Measurements from ENCODE around the gene SAMD14.

SAMD14 gene

DNA sequence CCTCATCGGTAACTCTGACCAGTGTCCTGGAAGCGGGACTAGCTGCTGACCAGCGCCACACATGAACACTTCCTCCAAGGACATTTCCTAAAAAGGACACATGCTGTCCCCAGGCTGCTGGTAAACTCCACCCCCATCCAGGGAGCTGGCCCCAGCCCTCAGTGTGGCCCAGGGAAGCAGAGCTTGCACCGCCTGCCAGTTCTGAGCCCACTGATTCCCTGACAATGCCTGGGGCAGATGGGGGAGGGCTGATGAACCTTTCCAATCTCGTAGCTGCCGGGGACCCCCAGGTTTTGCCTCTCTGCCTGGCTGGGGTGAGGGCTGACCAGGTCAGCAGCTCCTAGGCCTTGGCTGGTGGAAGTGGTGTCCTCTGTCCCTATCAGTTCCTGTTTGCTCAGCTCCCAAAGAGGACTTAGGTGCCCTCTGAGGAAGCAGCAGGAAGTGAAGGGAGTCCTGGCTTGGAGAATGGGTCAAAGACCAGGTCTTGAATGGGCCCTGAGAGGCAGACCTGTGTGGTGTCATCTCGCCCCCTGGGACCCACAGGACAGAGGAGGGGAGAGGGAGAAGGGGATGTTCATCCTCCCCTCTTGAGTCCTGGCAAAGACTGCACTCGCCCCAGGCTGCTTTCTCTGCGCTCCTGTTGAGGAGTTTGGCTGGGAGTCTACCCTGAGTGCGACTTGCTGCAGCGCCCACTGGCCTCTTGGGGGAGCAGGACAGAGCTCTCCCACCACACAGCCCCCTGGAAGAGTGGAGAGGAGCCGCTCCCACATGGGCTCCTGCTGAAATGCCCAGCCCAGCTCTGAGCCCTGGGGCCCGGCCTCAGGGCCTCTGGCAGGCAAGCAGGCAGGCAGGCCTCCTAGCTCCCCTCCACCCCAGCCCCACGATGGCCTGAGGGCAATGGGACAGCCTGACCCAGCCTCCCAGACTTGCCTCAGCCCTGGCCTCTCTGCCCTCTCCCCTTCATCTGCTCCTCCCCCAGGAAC is 18.0 kb downstream of the SAMD14 start:
- DNase-seq: no peak

DNA sequence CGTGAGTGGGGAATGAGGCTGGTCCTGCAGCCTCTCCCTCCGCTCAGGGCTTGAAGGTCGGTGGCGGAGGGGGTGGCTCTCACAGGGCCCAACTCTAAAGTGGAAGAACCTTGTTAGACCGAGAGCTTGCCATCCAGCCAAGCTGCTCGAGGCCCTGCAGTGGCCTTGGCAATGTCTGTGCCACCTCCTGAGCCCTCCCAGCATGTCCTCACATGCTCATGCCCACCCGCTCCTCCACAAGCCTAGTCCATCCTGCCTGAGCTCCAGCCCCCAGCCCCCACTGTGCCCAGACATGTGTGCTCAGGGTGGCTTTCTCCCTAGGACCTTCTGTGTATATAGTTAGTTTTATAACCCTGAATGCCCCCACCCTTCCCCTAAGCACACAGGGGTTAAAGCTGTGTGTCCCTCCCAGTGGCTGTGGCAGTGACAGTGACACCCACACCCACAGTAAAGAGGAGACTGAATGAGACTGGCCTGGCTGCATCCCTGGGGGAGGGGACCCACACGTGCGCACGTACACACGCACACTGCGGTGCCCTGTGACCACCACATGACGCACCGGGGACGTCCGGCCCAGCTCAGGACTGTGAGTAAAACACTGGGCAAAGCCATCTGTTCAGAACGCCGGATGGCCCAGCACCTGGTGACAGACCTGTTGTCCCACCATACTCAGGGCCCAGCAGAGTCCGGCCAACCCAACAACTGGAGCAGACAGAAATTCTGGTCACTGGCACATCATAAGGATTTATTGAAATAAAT is 19.2 kb downstream of the SAMD14 start:
- no peak for DNase-seq

DNA sequence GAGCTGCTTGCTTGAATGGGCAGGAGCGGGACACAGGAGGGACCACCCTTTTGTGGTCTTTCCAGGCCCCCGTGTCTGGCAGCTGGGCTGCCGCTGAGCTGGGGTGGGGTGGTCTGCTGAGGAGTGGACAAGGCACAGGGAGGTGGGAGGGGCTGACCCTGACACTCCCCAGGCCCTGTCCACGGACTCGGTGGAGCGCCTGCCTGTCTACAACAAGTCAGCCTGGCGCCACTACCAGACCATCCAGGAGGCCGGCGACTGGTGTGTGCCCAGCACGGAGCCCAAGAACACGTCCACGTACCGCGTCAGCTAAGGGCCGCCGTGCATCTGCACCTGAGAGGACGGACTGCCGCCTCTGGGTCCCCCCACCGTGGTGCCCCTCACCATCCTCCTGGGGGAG is 20.2 kb downstream of the SAMD14 start:
- no peak for DNase-seq

DNA sequence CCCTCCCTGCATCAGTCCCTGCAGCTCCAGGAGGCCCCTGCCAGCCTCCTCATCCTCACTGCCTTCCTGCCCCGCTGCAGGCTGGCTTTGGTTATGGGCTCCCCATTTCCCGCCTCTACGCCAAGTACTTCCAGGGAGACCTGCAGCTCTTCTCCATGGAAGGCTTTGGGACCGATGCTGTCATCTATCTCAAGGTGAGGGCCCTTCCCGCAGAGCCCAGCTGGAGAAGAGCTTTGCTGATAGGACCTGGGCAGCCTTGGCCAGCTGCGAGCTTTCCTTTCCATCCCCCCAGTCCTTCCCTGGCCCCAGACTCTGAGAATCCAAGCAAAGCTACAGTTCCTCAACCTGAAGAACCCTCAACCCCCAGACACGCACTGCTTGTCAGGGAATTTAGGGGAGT is 20.8 kb downstream of the SAMD14 start:
- DNase-seq: no peak

DNA sequence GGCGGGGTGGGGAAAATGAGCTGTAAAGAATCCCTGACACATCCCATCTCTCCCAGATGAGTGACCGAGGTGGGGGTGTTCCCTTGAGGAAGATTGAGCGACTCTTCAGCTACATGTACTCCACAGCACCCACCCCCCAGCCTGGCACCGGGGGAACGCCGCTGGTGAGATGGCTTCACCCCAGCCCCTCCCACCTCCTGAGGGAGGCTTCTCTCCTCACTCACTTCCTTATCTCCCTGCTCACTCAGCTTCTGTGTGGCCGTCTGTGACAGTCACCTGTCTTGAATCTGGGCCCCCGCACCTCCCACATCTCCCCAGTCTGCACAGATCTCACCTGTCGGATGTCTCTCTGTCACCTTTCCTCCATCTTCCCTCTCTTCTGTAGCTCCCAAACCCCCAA is 21.4 kb downstream of the SAMD14 start:
- DNase-seq: no peak

DNA sequence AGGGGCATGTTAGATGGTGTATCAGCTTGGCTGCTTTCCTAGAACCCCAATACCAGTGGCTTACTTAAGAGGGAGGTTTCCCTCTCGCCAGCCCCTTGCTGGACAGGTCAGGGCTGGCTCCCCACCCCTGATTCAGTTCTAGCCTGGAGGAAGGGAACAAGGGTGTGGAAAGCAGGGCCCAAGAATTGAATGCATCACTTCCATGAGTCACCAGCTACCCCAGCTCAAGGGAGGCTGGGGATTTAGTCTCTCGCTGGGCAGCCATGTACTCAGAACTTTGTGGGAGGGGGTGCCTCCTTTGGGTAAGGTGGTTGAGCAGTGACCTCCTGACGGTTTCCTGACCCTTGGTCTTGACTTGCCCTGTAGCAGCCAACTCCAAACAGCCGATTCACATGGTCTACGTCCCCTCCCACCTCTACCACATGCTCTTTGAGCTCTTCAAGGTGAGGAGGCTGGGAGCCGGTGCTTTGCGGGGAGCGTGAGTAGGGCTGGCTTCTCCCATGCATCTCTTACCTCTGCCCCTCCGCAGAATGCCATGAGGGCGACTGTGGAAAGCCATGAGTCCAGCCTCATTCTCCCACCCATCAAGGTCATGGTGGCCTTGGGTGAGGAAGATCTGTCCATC is 22.1 kb downstream of the SAMD14 start:
- DNase-seq: no peak

DNA sequence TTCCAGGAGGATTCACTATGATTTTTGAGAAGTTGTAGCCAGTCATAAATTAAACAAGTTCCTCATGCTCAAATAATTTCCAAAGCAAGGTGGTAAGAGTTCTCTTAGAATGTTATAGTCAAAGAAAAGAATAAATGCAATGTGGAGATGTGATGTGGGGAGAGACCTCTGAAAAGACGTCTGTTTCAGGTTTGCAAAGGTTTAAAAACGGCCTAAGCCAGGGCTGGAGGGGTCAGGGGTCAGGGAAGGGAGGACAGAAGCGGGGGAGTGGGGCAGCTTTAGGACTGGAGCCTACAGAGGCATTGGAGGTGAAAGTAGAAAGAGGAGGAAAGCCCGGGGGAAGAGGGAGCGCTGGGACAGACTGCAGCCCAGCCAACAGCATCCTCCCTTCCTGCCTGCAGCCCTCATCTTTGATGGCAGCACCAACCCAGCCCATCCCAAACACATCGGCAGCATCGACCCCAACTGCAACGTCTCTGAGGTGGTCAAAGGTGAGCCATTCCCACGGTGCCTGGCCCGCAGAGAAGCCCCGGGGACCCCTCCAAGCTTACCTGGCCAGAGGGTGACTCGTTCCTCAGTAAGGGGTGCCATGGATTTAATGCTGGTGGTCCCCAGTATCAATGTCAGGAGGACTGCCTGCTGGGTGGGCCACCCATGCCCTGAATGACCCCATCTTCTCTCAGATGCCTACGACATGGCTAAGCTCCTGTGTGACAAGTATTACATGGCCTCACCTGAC is 23.4 kb downstream of the SAMD14 start:
- DNase-seq: no peak

DNA sequence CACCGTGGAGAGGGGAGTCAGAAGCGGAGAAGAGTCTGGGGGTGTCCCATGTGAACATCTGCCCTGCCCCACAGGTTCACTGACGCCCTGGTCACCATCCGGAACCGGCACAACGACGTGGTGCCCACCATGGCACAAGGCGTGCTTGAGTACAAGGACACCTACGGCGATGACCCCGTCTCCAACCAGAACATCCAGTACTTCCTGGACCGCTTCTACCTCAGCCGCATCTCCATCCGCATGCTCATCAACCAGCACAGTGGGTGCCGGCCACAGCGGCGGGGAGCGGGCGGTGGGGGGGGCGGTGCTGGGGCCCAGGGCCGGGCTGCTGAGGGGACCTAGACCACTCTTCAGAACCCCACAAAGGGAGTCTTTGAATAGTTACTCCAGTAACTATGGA is 24.1 kb downstream of the SAMD14 start:
- no peak for DNase-seq

DNA sequence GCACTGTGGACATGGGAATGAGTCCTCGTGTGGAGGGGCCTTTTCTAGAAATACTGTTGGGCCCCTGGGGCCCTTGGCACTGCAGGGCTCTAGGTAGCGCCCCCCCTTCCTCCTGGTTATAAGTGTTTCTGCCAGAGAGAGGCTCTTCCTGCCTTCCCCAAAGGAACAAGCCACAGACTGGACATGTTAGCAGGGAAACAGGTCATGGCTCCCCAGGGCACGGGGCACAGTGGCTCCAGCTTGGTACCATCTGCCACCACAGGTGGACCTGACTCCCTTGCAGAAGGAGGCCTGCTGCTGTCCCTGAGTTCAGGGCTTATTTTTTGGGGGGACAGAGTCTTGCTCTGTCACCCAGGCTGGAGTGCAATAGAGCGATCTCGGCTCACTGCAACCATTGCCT is 26.0 kb downstream of the SAMD14 start:
- no peak for DNase-seq

DNA sequence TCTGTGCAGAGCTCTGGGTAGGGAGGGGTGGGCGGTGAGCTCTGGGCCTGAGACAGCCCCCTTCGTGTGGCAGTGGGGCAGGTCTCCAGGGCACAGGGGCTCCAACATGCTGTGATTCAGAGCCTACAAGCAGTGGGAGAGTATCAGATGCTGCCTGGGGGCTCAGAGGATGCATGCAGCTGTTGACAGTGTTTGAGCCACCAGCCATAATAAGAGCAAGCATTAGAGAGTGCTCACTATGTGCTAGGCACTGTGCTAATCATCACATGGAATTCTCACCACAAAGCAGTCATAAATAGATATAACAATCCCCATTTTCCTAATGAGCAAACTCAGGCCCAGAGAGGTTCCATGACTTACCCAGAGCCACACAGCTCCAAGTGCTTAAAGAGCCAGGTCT is 26.7 kb downstream of the SAMD14 start:
- no peak for DNase-seq

DNA sequence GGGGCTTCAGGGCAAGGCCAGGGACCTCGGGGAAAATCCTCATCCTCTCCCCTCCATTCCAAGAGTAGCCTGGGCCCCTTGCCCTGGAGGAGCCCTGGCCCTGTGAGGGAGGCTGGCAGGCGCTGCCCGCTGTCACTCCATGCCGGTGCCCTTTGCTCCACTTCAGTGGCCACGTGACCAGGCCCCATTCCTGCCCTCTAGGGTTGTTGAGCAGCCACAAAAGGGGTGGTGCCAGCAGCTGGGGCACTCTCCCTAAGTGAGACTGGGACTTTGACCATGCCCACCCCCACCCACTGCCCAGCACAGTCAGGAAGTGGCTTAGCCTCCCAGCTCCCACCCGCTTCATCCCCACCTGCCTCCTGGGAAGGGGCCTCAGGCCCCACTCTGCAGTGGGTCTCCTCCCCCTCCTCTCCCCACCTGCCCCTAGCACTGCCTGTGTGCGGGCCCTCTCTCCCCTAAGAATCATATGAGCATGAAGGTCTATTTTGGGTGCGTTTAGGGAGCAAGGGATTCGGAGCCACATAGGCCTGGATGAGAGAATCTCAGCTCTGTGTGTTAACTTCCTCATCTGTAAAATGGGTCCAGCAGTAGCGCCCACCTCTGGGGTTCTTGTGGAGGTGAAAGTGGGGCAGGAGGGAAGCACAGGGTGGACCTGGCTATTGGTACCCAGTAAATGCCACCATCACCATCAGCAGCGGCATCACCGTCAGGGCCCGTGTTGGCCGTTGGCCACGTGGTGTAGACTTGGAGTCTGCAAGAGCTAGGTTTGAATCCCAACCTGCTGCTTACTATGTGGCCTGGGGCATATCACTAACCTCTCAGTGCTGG is 27.6 kb downstream of the SAMD14 start:
- no peak for DNase-seq

DNA sequence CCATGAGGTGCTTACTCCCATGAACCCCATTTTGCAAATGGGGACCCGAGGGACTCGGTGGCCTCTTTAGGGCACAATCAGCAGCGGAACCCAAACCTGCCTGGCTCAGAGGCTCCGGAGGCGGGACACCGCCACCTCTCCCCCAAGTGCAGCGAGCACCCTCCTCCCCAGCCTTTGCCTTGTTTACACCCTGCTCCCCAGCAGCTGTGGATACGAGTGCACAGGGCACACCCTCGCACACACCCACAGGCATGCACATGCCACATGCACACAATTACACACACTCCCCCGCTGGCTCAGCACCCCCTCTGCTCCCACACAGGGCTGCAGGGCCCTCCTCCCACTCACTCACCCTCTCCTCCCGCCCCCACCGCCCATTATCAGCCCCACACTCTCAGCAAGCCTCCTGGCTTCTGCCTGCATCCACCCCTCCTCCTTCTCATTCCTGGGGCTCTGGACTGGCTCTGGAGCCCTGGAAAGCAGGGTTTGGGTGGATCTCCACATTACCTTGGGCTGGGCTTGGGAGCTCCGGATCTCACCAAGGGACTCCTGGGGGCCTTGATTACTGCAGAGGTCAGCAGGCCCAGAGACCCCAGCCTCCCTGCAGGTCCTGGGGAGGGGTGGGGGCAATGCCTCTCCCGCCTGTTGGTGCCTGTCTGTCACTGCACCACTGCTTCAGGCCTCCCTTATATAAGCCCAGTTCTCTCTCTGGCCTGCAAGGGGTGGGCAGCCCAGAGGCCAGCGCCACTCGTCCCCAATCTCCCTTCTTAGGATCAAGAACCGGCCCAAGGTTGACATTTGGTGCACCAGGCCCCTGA is 28.4 kb downstream of the SAMD14 start:
- DNase-seq: no peak

DNA sequence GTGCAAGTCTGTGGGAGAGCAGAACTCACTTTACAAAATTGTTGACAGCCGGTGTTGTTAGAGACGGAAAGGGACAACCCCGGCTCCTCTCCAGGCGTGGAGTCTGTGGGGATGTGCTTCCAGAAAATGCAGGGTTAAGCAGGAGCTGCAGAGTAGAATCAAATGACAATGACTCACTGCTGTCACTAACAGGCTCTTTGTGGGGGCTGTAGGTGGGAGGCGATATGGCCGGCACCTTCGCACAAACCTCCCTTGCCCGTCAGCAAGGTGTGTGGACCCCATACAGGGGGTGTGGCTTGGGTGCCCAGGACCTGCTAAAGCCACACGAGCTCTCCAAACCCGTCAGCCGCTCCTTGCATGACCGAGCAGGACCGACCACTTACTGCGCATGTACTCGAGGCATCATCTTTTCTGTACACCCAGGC is 29.0 kb downstream of the SAMD14 start:
- no peak for DNase-seq

DNA sequence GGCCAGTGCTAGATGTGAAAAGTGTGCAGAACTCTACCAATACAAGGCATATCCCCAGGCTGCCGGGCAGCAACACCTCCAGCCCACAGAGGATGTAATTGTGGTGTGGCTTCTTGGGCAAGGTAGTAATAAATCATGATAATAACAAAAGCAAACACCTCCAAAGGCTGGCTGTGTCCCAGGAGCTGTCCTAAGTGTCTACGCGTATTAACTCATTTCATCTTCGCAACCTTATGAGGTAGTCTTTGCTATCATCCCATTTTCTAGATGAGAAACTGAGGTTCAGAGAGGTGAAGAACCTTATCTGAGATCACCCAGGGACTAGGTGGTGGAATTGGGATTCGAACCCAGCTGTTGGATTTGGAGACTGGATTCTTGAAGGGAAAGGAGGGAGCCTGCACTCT is 29.5 kb downstream of the SAMD14 start:
- DNase-seq: no peak

DNA sequence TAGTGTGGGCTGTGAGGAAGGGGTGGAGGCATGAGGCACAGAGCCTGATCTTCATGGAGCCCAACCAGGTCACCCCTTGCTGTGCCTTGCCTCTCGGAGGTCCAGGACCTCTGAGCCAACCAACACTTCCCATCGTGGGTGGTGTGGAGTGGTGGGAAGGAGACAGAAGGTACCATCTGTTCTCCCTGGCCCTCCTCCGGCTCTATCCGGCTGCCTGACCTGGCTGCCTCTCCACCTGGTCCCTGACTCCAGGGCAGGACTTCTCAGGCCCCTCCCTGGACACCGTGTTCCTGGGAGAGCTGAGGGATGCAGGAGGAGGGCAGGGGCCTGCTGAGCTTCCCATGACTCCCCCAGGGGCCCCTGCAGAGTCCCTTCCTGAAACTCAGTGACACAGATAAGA is 31.0 kb downstream of the SAMD14 start:
- no peak for DNase-seq

DNA sequence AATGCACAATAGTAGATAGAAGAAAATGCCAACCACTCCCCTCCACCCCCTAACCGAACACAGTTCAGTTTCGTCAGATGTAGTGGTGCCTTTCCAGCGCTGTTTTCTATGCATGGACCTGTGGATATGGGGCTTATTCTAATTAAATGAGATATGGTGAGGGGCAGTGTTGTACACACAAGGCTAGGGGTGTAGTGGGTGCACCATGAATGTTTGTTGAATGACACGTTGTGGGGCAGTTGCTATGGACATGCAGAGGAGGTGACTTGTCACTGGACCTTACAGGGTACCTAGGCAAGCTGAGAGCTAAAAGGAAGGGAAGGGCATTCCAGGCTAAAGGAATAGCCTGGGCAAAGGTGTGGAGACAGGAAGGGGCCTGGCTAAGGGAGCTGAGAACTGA is 31.4 kb downstream of the SAMD14 start:
- no peak for DNase-seq

DNA sequence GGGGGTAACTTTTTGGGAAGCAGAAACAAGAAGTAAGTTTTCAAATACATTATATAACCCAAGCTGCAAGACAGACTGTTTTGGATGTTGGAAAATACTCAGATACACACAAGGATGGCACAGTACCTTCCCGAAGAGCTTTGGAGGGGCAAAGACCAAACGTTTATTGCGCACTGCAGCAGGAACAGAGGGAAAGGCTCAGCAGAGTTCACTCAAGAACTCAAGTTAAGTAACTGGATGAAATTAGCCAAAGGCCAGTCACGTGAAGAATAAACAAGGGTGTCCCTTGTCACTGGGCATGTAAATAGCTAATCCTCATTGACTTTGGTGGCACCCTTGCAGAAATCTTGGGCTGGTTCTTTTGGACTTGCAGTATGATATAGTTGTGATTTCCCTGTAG is 32.0 kb downstream of the SAMD14 start:
- DNase-seq: no peak

DNA sequence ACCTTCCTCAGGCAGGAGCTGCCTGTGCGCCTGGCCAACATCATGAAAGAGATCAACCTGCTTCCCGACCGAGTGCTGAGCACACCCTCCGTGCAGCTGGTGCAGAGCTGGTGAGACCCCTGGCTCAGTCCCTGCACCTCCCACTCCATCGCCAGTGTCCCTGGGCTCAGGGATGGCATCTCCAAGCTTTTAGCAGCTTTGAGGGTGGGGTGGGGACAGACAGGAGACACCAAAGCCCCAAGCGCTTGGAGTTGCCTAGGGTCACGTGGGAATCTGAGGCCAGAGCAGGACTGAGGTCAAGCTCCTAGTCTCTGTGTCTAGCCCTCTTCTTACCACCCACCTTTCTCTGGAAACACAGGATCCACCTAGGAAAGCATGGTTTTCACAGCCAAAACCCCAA is 32.5 kb downstream of the SAMD14 start:
- no peak for DNase-seq

DNA sequence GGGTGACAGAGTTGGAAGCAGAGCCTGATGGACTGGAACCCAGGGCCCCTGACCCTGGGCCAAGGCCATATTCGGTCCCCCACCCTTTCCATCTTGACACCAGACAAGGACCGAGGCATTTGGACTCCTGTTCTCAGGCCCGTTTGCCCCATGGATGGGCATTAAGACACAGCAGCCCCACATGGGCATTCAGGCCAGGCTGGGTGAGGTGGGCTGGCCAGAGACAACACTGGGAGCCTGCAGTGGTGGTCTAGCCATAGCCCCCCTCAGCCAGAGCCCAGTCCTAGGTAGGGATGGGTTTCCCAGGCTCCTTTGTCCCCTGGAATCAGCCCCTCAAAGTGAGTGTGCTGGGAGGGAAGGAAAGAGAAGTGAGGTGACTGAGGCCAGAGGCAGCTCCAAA is 33.2 kb downstream of the SAMD14 start:
- no peak for DNase-seq

DNA sequence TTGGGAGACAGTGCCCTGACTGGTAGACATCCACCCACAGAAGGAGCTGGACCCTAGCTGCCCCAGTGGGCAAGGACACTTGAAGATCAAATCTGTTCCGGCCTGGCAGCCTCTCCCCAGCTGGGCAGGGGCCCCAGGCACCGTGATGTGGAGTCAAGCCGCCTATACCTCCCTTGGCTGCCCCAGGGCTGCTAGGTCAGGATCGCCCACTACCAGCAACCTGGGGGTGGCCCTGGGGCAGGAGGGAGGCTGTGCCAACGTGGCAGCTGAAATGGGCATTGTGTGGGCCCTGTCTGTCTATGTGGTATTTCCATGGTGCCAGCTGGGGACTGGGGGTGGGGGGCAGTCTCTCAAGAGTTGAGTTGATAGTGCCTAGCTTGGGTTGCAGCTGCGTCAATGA is 33.9 kb downstream of the SAMD14 start:
- no peak for DNase-seq

DNA sequence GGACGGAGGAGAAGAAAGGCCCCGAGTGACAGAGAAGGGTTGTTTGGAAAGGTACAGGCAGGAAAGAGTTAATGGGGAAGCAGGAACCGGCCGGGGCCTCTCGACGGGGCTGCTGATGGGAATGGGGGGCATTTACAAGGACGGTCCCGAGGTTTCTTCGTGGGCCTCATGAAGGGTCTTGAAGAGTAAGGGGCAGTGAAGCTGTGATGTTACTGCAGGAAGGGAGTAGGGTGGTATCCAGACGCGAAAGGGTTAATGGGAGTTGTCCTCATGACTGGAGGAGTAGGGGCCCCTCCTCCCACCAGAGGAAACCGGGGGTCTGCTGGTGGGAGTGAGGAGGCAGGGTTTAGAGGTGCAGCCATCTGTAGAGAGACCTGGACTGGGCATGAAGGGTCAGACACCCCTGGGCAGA is 34.3 kb downstream of the SAMD14 start:
- no peak for DNase-seq
